Smooth muscle cell (in vitro differentiated cells): ENCODE data around the gene ZBTB40. TPM values are rescaled to one million over a fixed set of nuclear protein-coding genes. Genes with fewer than 3 reads are reported as not detected.

Experiments
- DNase-seq: peaks from one replicate; lab custom pipeline; 2025; ENCODE audit not compliant: unreplicated experiment; lab: John Stamatoyannopoulos, UW
- H2AFZ ChIP-seq: fragments of 200-600 bp; sonication (generic); 2 replicates; pipeline ENCODE4 v1.6.0; 2016; ENCODE audit warnings: antibody characterized with exemption, low read depth, mild to moderate bottlenecking
- H3F3A ChIP-seq: fragments of 200-600 bp; sonication (generic); 2 replicates; pipeline ENCODE4 v1.6.0; 2017; ENCODE audit warnings: antibody characterized with exemption, low read depth
- H3K27ac ChIP-seq: fragments of 200-600 bp; sonication (generic); 2 replicates; pipeline ENCODE4 v1.5.1; 2016; ENCODE audit warnings: low read depth, mild to moderate bottlenecking
- H3K27me3 ChIP-seq: fragments of 200-600 bp; sonication (generic); 2 replicates; pipeline ENCODE4 v1.6.1; 2016; ENCODE audit warnings: low read depth, mild to moderate bottlenecking
- H3K36me3 ChIP-seq: fragments of 200-600 bp; sonication (generic); 2 replicates; pipeline ENCODE4 v1.5.1; 2016; ENCODE audit warnings: low read depth
- H3K4me1 ChIP-seq: fragments of 200-600 bp; sonication (generic); 2 replicates; pipeline ENCODE4 v1.5.1; 2016; ENCODE audit warnings: low read depth
- H3K4me2 ChIP-seq: fragments of 200-600 bp; sonication (generic); 2 replicates; pipeline ENCODE4 v1.6.0; 2016; ENCODE audit warnings: mild to moderate bottlenecking
- H3K4me3 ChIP-seq: fragments of 200-600 bp; sonication (generic); 2 replicates; pipeline ENCODE4 v1.5.1; 2016; ENCODE audit warnings: mild to moderate bottlenecking
- H3K79me2 ChIP-seq: fragments of 200-600 bp; sonication (generic); 2 replicates; pipeline ENCODE4 v1.6.0; 2016; ENCODE audit warnings: low read depth, mild to moderate bottlenecking
- H3K9ac ChIP-seq: fragments of 200-600 bp; sonication (generic); 2 replicates; pipeline ENCODE4 v1.6.0; 2016; ENCODE audit warnings: low read depth
- H3K9me3 ChIP-seq: fragments of 200-600 bp; sonication (generic); replicated peaks from 2 replicates; pipeline ENCODE4 v1.5.1; 2016; ENCODE audit warnings: low read depth
- H4K20me1 ChIP-seq: fragments of 200-600 bp; sonication (generic); 2 replicates; pipeline ENCODE4 v1.6.0; 2016; ENCODE audit warnings: low read depth
- WGBS: methylation state at CpG from one replicate; pipeline ENCODE4 v1.1.7; 2016; ENCODE audit warnings: low lambda C conversion rate; 5-methylcytosine and 5-hydroxymethylcytosine counted together
- polyA plus RNA-seq: library from polyadenylated mRNA; unstranded; fragments of >200 nt; fragmentation: Nextera tagmentation; extraction: Ambion mirVana; gene quantifications from 2 replicates; pipeline ENCODE4 v1.2.1, GENCODE V29; 2016
- total RNA-seq: library from RNA; depleted of rRNA; stranded (reverse); fragments of >200 nt; gene quantifications from 2 replicates; pipeline ENCODE4 v1.2.3, GENCODE V29; 2014
- TF ChIP-seq, protein P1 (sequence below): fragments of 200-600 bp; sonication (generic); IDR thresholded peaks from 2 replicates; pipeline ENCODE4 v1.5.1; 2017; ENCODE audit warnings: borderline replicate concordance, mild to moderate bottlenecking, antibody characterized with exemption; ENCODE audit not compliant: insufficient read depth, poor library complexity, severe bottlenecking

The ZBTB40 gene
- total and polyA plus RNA-seq, 2 experiments from 2014 or later, result 4.1 to 14.6 TPM

DNA sequence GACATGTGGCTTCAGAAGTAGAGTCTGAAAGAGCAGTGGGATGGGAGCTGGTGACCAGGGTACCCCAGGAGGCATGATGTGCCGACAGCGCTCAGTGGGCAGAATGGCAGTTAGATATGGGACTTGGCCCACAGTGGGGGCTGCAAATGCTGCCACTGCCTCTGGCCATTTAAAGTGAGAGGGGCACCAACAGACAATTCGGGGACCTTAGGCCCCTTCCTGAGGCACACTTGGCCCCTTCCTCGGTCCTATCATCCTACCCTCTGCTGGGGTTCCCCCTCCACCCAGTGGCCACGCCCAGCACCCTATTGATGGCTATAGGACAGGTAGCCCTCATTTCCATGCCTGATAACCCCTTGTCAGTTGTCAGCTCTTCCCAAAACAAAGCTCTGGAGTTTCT, 75.0 kb downstream of the ZBTB40 start:
- DNase-seq, result no peak
- no peaks in the 10 kb centered on the region for H4K20me1 ChIP-seq
- H3K79me2 ChIP-seq, result no peaks in the 10 kb centered on the region
- H3K27me3 ChIP-seq, result no peaks in the 10 kb centered on the region
- H3K9me3 ChIP-seq, result no peaks in the 10 kb centered on the region
- TF ChIP-seq, protein P1, sequence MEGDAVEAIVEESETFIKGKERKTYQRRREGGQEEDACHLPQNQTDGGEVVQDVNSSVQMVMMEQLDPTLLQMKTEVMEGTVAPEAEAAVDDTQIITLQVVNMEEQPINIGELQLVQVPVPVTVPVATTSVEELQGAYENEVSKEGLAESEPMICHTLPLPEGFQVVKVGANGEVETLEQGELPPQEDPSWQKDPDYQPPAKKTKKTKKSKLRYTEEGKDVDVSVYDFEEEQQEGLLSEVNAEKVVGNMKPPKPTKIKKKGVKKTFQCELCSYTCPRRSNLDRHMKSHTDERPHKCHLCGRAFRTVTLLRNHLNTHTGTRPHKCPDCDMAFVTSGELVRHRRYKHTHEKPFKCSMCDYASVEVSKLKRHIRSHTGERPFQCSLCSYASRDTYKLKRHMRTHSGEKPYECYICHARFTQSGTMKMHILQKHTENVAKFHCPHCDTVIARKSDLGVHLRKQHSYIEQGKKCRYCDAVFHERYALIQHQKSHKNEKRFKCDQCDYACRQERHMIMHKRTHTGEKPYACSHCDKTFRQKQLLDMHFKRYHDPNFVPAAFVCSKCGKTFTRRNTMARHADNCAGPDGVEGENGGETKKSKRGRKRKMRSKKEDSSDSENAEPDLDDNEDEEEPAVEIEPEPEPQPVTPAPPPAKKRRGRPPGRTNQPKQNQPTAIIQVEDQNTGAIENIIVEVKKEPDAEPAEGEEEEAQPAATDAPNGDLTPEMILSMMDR, result no peak
- no peaks in the 10 kb centered on the region for H3K36me3 ChIP-seq
- no peaks in the 10 kb centered on the region for H3K4me1 ChIP-seq
- H3F3A ChIP-seq, result no peaks in the 10 kb centered on the region
- H2AFZ ChIP-seq, result no peak overlapping the region
- no peak overlapping the region for H3K4me2 ChIP-seq
- H3K4me3 ChIP-seq, result no peak overlapping the region
- no peak overlapping the region for H3K27ac ChIP-seq
- 98% methylated on average over 5 of the region's 5 CpGs for WGBS
- no peak overlapping the region for H3K9ac ChIP-seq

DNA sequence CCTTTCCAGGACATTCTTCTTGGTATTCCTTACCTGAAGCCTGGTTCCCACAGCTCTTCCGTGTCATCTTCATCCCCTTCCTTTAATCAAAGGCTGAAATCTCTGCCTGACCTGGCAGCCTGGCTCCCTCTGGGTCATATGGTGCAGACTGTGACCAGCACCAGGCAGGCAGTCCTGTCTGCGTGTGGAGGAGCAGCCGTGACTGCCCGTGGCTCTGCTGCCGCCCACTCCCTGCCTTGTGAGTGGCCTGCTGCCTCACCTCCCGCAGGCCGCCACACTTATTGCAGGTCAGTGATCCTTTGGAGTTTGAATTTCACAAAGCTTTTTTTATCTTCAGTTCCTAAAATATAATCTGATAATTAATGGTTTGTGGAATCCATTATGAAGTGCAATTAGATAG, 75.5 kb downstream of the ZBTB40 start:
- no peaks in the 10 kb centered on the region for H3K79me2 ChIP-seq
- no peak overlapping the region for H3K4me2 ChIP-seq
- no peak overlapping the region for H3K4me3 ChIP-seq
- no peak overlapping the region for H2AFZ ChIP-seq
- no peaks in the 10 kb centered on the region for H3K36me3 ChIP-seq
- no peaks in the 10 kb centered on the region for H3K4me1 ChIP-seq
- H3K27ac ChIP-seq, result no peak overlapping the region
- H3F3A ChIP-seq, result no peaks in the 10 kb centered on the region
- H3K9me3 ChIP-seq, result no peaks in the 10 kb centered on the region
- H4K20me1 ChIP-seq, result no peaks in the 10 kb centered on the region
- DNase-seq, result no peak
- H3K9ac ChIP-seq, result no peak overlapping the region
- 80% methylated on average over 7 of the region's 7 CpGs for WGBS
- no peaks in the 10 kb centered on the region for H3K27me3 ChIP-seq
- TF ChIP-seq, protein P1, result no peak

DNA sequence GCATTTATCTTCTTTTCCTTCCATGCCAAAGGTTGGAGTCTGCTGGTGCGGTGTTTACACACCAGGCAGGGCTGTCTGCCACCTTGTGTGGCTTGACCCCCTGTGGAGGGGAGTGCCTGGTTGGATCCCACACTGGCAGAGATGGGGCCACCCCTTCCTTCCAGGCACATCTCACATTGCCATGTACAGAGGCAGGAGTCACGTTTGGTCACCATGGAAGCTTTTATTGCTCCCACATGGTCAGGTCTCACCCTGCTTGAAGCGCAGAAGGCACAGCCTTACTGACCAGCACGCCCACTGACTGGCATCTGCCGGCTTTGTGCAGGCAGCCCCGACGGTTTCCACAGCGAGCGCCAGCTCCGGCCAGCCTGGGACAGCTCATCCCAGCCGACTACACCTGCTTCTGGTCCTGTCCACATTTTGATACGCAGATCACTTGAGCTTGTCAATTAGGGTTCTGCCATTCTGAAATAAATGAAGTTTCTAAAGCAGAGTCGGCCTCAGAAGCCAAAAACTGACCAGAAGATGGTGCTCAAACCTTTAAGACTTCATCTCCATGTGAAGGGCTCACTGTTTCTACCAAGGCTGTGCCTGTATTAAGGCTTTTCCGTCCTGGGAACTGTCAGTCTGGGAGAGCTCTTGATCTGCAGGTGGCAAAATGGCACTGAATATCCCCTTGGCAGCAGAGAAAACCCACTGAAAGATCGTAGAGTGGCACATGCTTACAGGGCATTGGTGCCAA, 76.1 kb downstream of the ZBTB40 start:
- H3K9ac ChIP-seq, result no peak overlapping the region
- H4K20me1 ChIP-seq, result no peaks in the 10 kb centered on the region
- no peak overlapping the region for H3K4me3 ChIP-seq
- no peak overlapping the region for H2AFZ ChIP-seq
- no peak overlapping the region for H3K4me2 ChIP-seq
- WGBS, result 95% methylated on average over 15 of the region's 15 CpGs
- H3K27ac ChIP-seq, result no peak overlapping the region
- H3K36me3 ChIP-seq, result no peaks in the 10 kb centered on the region
- no peaks in the 10 kb centered on the region for H3K79me2 ChIP-seq
- TF ChIP-seq, protein P1, result no peak
- no peak for DNase-seq
- no peaks in the 10 kb centered on the region for H3K4me1 ChIP-seq
- H3F3A ChIP-seq, result no peaks in the 10 kb centered on the region
- no peaks in the 10 kb centered on the region for H3K27me3 ChIP-seq
- no peaks in the 10 kb centered on the region for H3K9me3 ChIP-seq

DNA sequence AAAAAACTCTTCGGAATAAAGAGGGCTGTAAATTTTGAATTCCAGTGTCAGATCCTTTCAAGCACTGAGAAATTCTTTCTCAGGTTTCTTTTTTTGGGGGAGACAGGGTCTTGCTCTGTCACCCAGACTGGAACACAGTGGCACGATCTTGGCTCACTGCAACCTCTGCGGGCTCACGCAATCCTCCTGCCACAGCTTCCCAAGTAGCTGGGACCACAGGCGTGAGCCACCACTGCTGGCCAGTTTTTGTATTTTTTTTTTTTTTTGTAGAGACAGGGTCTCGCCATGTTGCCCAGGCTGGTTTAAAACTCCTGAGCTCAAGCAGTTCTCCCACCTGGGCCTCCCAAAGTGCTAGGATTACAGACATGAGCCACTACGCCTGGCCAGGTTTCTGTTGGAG, 76.8 kb downstream of the ZBTB40 start:
- Histone ChIP-seq H3K9ac (no peak overlapping the region), H3K27ac (no peak overlapping the region), H3K4me3 (no peak overlapping the region), H3K36me3 (no peaks in the 10 kb centered on the region), H4K20me1 (no peaks in the 10 kb centered on the region), H3K79me2 (no peaks in the 10 kb centered on the region), H3K27me3 (no peaks in the 10 kb centered on the region), H3K9me3 (no peaks in the 10 kb centered on the region), H3K4me2 (no peak overlapping the region), H2AFZ (no peak overlapping the region), H3K4me1 (no peaks in the 10 kb centered on the region), H3F3A (no peaks in the 10 kb centered on the region)
- DNase-seq, result no peak
- TF ChIP-seq, protein P1, result no peak
- WGBS, result 96% methylated on average over 7 of the region's 7 CpGs
